ENCODE results near the gene FBXO41.

DNA sequence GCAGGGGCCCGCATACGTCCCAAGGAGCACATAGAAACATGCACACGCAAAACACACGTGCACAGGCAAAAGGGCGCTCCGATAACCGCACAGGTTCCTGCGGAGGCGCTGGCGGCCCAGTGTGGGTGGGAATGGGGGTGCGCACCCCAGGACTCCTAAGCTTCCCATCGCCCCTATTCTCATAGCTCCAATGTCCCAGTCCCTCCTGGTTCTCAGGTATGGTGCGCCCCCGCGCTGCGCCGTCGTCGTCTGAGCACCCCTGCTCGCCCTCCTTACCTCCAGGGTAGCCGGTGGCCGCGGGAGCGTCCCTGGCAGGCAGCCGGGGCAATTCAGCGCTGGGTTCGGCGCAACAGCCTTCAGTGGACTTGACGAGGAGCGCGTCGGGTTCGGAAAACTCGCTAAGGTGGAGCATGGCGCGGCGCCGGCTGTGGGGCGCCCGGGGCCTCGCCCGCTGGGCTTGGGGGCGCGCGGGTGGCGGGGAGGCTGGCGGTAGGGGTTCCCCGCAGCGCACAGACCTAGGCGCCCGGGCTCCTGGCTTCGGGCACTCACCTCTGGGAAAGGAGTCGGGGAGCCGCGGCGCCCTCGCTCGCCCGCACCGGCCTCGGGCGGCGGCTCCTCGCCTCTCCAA, 8.7 kb upstream of the FBXO41 start:
- TF ChIP-seq, protein P1, sequence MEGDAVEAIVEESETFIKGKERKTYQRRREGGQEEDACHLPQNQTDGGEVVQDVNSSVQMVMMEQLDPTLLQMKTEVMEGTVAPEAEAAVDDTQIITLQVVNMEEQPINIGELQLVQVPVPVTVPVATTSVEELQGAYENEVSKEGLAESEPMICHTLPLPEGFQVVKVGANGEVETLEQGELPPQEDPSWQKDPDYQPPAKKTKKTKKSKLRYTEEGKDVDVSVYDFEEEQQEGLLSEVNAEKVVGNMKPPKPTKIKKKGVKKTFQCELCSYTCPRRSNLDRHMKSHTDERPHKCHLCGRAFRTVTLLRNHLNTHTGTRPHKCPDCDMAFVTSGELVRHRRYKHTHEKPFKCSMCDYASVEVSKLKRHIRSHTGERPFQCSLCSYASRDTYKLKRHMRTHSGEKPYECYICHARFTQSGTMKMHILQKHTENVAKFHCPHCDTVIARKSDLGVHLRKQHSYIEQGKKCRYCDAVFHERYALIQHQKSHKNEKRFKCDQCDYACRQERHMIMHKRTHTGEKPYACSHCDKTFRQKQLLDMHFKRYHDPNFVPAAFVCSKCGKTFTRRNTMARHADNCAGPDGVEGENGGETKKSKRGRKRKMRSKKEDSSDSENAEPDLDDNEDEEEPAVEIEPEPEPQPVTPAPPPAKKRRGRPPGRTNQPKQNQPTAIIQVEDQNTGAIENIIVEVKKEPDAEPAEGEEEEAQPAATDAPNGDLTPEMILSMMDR (conservative IDR thresholded peaks at IDR 0.05; ENCODE audit: low read length) = no peak
- TF ChIP-seq EZH2phosphoT487 (IDR thresholded peaks at IDR 0.05; ENCODE audit: borderline replicate concordance, low read depth, low read length) = no peak

Data from OCI-LY7 (cell line).